ENCODE measurements around the gene BYSL.

BYSL gene

GRCh38 chr6:41900861-41901260, 20.4 kb upstream of the BYSL start:
- H3K27ac ChIP-seq (ENCODE audit: low read depth, low read length), result no peak overlapping the region
- H3K9me2 ChIP-seq (replicated peaks; ENCODE audit: insufficient read depth, low read length), result no peaks in the 10 kb centered on the region
- no peaks in the 10 kb centered on the region for H3K9me3 ChIP-seq (ENCODE audit: insufficient read depth, low read length)
- H4K20me1 ChIP-seq (ENCODE audit: low read depth, low read length), result no peaks in the 10 kb centered on the region
- TF ChIP-seq EZH2phosphoT487 (conservative IDR thresholded peaks at IDR 0.05; ENCODE audit: low read length) (no peak), CTCF (IDR thresholded peaks at IDR 0.05; ENCODE audit: insufficient read depth, low read length, poor library complexity, severe bottlenecking) (no peak)
- peaks cover 3% of the 10 kb centered on the region; the same call in 1 of the 2 replicates for H3K36me3 ChIP-seq (ENCODE audit: low read length)
- no peak overlapping the region for H3K4me2 ChIP-seq (ENCODE audit: low read depth, low read length, poor library complexity, severe bottlenecking)
- no peak overlapping the region for H2AFZ ChIP-seq (ENCODE audit: low read depth, low read length, severe bottlenecking)
- no peaks in the 10 kb centered on the region for H3K27me3 ChIP-seq (ENCODE audit: low read length)
- H3K9ac ChIP-seq (ENCODE audit: low read length), result no peak overlapping the region
- no peaks in the 10 kb centered on the region; the same call in 1 of the 2 replicates for H3K79me2 ChIP-seq (ENCODE audit: insufficient read depth, low read length)
- no peak overlapping the region for H3K4me3 ChIP-seq (ENCODE audit: insufficient read depth, low read length, poor library complexity, severe bottlenecking)
- peaks cover 17% of the 10 kb centered on the region for H3F3A ChIP-seq (ENCODE audit: insufficient read depth)

- no peak overlapping the region for H3K27ac ChIP-seq (ENCODE audit: low read depth, low read length)
- H3K4me3 ChIP-seq (ENCODE audit: insufficient read depth, low read length, poor library complexity, severe bottlenecking), result no peak overlapping the region
- peaks cover 8% of the 10 kb centered on the region for H3F3A ChIP-seq (ENCODE audit: insufficient read depth)
- H3K36me3 ChIP-seq (ENCODE audit: low read length), result peaks cover 7% of the 10 kb centered on the region; the same call in 1 of the 2 replicates
- H3K4me2 ChIP-seq (ENCODE audit: low read depth, low read length, poor library complexity, severe bottlenecking), result no peak overlapping the region
- H3K9me2 ChIP-seq (replicated peaks; ENCODE audit: insufficient read depth, low read length), result no peaks in the 10 kb centered on the region
- no peaks in the 10 kb centered on the region for H4K20me1 ChIP-seq (ENCODE audit: low read depth, low read length)
- H3K27me3 ChIP-seq (ENCODE audit: low read length), result no peaks in the 10 kb centered on the region
- TF ChIP-seq CTCF (IDR thresholded peaks at IDR 0.05; ENCODE audit: insufficient read depth, low read length, poor library complexity, severe bottlenecking), result peak; percentile 78
- no peak for TF ChIP-seq EZH2phosphoT487 (conservative IDR thresholded peaks at IDR 0.05; ENCODE audit: low read length)
- no peak overlapping the region for H3K9ac ChIP-seq (ENCODE audit: low read length)
- no peak overlapping the region for H2AFZ ChIP-seq (ENCODE audit: low read depth, low read length, severe bottlenecking)
- H3K79me2 ChIP-seq (ENCODE audit: insufficient read depth, low read length), result no peaks in the 10 kb centered on the region
- H3K9me3 ChIP-seq (ENCODE audit: insufficient read depth, low read length), result no peaks in the 10 kb centered on the region
These were observed 19.3 kb upstream of the BYSL start for GRCh38 chr6:41901882-41902519.

GRCh38 chr6:41909727-41910126, 11.6 kb upstream of the BYSL start:
- Histone ChIP-seq H3F3A (ENCODE audit: insufficient read depth) (no peaks in the 10 kb centered on the region), H2AFZ (ENCODE audit: low read depth, low read length, severe bottlenecking) (no peak overlapping the region), H3K27ac (ENCODE audit: low read depth, low read length) (no peak overlapping the region), H3K27me3 (ENCODE audit: low read length) (no peaks in the 10 kb centered on the region), H4K20me1 (ENCODE audit: low read depth, low read length) (no peaks in the 10 kb centered on the region), H3K79me2 (ENCODE audit: insufficient read depth, low read length) (peaks cover 15% of the 10 kb centered on the region), H3K4me3 (ENCODE audit: insufficient read depth, low read length, poor library complexity, severe bottlenecking) (no peak overlapping the region), H3K4me2 (ENCODE audit: low read depth, low read length, poor library complexity, severe bottlenecking) (no peak overlapping the region), H3K9me3 (ENCODE audit: insufficient read depth, low read length) (no peaks in the 10 kb centered on the region), H3K9ac (ENCODE audit: low read length) (no peak overlapping the region), H3K36me3 (ENCODE audit: low read length) (peaks cover 18% of the 10 kb centered on the region; the same call in 1 of the 2 replicates), H3K9me2 (replicated peaks; ENCODE audit: insufficient read depth, low read length) (no peaks in the 10 kb centered on the region)
- no peak for TF ChIP-seq EZH2phosphoT487 (conservative IDR thresholded peaks at IDR 0.05; ENCODE audit: low read length)
- TF ChIP-seq CTCF (IDR thresholded peaks at IDR 0.05; ENCODE audit: insufficient read depth, low read length, poor library complexity, severe bottlenecking), result no peak
